ENCODE data around the gene SEC14L1.
A peak's percentile ranks its signal among the peaks of the same experiment; 100 is the strongest.

SEC14L1 gene

GRCh38 chr17:77233635-77234334, 93.0 kb downstream of the SEC14L1 start (continued):
- TF ChIP-seq, protein P1, sequence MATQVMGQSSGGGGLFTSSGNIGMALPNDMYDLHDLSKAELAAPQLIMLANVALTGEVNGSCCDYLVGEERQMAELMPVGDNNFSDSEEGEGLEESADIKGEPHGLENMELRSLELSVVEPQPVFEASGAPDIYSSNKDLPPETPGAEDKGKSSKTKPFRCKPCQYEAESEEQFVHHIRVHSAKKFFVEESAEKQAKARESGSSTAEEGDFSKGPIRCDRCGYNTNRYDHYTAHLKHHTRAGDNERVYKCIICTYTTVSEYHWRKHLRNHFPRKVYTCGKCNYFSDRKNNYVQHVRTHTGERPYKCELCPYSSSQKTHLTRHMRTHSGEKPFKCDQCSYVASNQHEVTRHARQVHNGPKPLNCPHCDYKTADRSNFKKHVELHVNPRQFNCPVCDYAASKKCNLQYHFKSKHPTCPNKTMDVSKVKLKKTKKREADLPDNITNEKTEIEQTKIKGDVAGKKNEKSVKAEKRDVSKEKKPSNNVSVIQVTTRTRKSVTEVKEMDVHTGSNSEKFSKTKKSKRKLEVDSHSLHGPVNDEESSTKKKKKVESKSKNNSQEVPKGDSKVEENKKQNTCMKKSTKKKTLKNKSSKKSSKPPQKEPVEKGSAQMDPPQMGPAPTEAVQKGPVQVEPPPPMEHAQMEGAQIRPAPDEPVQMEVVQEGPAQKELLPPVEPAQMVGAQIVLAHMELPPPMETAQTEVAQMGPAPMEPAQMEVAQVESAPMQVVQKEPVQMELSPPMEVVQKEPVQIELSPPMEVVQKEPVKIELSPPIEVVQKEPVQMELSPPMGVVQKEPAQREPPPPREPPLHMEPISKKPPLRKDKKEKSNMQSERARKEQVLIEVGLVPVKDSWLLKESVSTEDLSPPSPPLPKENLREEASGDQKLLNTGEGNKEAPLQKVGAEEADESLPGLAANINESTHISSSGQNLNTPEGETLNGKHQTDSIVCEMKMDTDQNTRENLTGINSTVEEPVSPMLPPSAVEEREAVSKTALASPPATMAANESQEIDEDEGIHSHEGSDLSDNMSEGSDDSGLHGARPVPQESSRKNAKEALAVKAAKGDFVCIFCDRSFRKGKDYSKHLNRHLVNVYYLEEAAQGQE (tag by site-specific recombination; IDR thresholded peaks at IDR 0.05), result no peak; the same call in 1 of the 2 replicates
- TF ChIP-seq ZSCAN23 (tag by site-specific recombination; IDR thresholded peaks at IDR 0.05), result peak; percentile 99
- TF ChIP-seq, protein P2, sequence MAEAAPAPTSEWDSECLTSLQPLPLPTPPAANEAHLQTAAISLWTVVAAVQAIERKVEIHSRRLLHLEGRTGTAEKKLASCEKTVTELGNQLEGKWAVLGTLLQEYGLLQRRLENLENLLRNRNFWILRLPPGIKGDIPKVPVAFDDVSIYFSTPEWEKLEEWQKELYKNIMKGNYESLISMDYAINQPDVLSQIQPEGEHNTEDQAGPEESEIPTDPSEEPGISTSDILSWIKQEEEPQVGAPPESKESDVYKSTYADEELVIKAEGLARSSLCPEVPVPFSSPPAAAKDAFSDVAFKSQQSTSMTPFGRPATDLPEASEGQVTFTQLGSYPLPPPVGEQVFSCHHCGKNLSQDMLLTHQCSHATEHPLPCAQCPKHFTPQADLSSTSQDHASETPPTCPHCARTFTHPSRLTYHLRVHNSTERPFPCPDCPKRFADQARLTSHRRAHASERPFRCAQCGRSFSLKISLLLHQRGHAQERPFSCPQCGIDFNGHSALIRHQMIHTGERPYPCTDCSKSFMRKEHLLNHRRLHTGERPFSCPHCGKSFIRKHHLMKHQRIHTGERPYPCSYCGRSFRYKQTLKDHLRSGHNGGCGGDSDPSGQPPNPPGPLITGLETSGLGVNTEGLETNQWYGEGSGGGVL (tag by site-specific recombination; IDR thresholded peaks at IDR 0.05), result peak; percentile 89
- TF ChIP-seq ZNF692 (tag by site-specific recombination; IDR thresholded peaks at IDR 0.05), result peak; percentile 73
- TF ChIP-seq ZNF514 (tag by site-specific recombination; IDR thresholded peaks at IDR 0.05), result no peak
- peak; percentile 83 for TF ChIP-seq YY2 (tag by site-specific recombination; IDR thresholded peaks at IDR 0.05)
- no peak for TF ChIP-seq ZNF521 (tag by site-specific recombination; IDR thresholded peaks at IDR 0.05)
- TF ChIP-seq KLF10 (tag by site-specific recombination; IDR thresholded peaks at IDR 0.05), result peak; percentile 78
- TF ChIP-seq ZNF280D (tag by site-specific recombination; IDR thresholded peaks at IDR 0.05), result peak; percentile 100
- peak; percentile 98 for TF ChIP-seq TRIM28 (IDR thresholded peaks at IDR 0.05; ENCODE audit: borderline replicate concordance, low read length)
- peak; percentile 67 for TF ChIP-seq ZNF335 (tag by site-specific recombination; conservative IDR thresholded peaks at IDR 0.05)
- TF ChIP-seq ZNF837 (tag by site-specific recombination; IDR thresholded peaks at IDR 0.05), result no peak
- peak; percentile 97 for TF ChIP-seq ZNF366 (tag by site-specific recombination; conservative IDR thresholded peaks at IDR 0.05)
- TF ChIP-seq, protein P3, sequence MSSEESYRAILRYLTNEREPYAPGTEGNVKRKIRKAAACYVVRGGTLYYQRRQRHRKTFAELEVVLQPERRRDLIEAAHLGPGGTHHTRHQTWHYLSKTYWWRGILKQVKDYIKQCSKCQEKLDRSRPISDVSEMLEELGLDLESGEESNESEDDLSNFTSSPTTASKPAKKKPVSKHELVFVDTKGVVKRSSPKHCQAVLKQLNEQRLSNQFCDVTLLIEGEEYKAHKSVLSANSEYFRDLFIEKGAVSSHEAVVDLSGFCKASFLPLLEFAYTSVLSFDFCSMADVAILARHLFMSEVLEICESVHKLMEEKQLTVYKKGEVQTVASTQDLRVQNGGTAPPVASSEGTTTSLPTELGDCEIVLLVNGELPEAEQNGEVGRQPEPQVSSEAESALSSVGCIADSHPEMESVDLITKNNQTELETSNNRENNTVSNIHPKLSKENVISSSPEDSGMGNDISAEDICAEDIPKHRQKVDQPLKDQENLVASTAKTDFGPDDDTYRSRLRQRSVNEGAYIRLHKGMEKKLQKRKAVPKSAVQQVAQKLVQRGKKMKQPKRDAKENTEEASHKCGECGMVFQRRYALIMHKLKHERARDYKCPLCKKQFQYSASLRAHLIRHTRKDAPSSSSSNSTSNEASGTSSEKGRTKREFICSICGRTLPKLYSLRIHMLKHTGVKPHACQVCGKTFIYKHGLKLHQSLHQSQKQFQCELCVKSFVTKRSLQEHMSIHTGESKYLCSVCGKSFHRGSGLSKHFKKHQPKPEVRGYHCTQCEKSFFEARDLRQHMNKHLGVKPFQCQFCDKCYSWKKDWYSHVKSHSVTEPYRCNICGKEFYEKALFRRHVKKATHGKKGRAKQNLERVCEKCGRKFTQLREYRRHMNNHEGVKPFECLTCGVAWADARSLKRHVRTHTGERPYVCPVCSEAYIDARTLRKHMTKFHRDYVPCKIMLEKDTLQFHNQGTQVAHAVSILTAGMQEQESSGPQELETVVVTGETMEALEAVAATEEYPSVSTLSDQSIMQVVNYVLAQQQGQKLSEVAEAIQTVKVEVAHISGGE (tag by site-specific recombination; conservative IDR thresholded peaks at IDR 0.05; ENCODE audit: low read depth), result no peak
- TF ChIP-seq ZNF76 (tag by site-specific recombination; IDR thresholded peaks at IDR 0.05; ENCODE audit: borderline replicate concordance, low read depth), result peak; percentile 81; the same call in 1 of the 2 replicates
- TF ChIP-seq SCRT1 (tag by site-specific recombination; IDR thresholded peaks at IDR 0.05; ENCODE audit: borderline replicate concordance), result no peak
- no peak for TF ChIP-seq ZNF354C (tag by site-specific recombination; IDR thresholded peaks at IDR 0.05; ENCODE audit: borderline replicate concordance, low read depth)
- TF ChIP-seq ZNF19 (tag by site-specific recombination; IDR thresholded peaks at IDR 0.05; ENCODE audit: low read depth), result 0 out of 2 replicates have a peak, but pooled peaks have one; percentile 49
- TF ChIP-seq ZNF664 (tag by site-specific recombination; IDR thresholded peaks at IDR 0.05), result peak; percentile 55
- TF ChIP-seq HOXC10 (CRISPR knock-in tag; IDR thresholded peaks at IDR 0.05), result no peak
- TF ChIP-seq ZNF274 (IDR thresholded peaks at IDR 0.05; ENCODE audit: low read length), result no peak
- TF ChIP-seq ZNF274 (tag by site-specific recombination; IDR thresholded peaks at IDR 0.05; ENCODE audit: borderline replicate concordance), result no peak
- peak; percentile 44 for TF ChIP-seq SP2 (tag by site-specific recombination; IDR thresholded peaks at IDR 0.05)
- TF ChIP-seq ZNF660 (tag by site-specific recombination; IDR thresholded peaks at IDR 0.05), result peak; percentile 98
- TF ChIP-seq ZBTB8A (tag by site-specific recombination; IDR thresholded peaks at IDR 0.05), result no peak
- TF ChIP-seq IKZF3 (tag by site-specific recombination; IDR thresholded peaks at IDR 0.05), result no peak
- TF ChIP-seq ZNF155 (tag by site-specific recombination; IDR thresholded peaks at IDR 0.05), result peak; percentile 90; the same call in 1 of the 2 replicates
